Measurements from ENCODE around the gene CCDC137.

CCDC137 gene

GRCh38 chr17:81683208-81683583, 16.7 kb downstream of the CCDC137 start:
- no peak for DNase-seq (ENCODE audit: low read depth in 2 of 2)

- DNase-seq (ENCODE audit: low read depth in 2 of 2): peak; percentile 95
These were observed 17.3 kb downstream of the CCDC137 start, which contains the start of the genes ARL16 and HGS for GRCh38 chr17:81683584-81684441. Gene ARL16 (minus strand): TSS chr17:81683797. CDS start chr17:81683753, 44 bp downstream. Gene HGS (plus strand): TSS chr17:81684011. CDS start chr17:81684067, 56 bp downstream.

GRCh38 chr17:81684442-81684911, 17.9 kb downstream of the CCDC137 start:
- DNase-seq (ENCODE audit: low read depth in 2 of 2): no peak

DNA sequence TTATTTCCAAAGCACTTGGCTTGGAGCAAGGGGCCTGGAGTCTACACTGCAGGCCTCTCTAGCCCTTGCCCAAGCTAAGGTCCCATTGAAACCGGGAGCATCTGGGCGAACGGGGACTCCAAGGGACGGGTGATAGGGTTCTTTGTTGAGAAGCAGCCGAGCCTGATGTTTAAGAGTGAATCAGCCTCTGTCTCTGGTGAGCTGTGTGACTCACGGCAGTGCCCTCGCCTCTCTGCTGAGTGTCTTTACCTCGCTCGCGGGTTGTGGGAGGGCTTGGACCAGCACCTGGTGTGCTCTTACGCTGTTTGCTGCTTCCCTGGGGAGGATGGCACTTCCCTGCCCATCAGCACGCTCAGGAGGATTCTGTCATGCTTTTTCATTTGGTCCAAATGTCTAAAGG, 18.6 kb downstream of the CCDC137 start:
- DNase-seq (ENCODE audit: low read depth in 2 of 2): peak; percentile 40 to 45

DNA sequence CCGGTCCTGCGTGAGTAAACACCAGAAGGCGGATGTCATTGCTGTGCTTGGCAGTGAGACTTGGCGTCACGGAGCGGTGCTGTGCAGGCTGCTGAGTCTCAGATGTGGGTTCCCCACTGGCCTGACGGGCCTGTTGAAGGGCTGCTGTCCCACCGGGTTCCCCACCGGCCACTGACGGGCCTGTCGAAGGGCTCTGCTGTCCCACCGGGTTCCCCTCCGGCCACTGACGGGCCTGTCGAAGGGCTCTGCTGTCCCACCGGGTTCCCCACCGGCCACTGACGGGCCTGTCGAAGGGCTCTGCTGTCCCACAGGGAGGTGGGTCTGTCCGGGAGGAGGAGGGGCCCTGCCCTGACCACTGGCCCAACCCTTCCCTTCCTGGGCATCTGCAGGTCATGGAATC, 20.1 kb downstream of the CCDC137 start:
- DNase-seq (ENCODE audit: low read depth in 2 of 2): no peak

DNA sequence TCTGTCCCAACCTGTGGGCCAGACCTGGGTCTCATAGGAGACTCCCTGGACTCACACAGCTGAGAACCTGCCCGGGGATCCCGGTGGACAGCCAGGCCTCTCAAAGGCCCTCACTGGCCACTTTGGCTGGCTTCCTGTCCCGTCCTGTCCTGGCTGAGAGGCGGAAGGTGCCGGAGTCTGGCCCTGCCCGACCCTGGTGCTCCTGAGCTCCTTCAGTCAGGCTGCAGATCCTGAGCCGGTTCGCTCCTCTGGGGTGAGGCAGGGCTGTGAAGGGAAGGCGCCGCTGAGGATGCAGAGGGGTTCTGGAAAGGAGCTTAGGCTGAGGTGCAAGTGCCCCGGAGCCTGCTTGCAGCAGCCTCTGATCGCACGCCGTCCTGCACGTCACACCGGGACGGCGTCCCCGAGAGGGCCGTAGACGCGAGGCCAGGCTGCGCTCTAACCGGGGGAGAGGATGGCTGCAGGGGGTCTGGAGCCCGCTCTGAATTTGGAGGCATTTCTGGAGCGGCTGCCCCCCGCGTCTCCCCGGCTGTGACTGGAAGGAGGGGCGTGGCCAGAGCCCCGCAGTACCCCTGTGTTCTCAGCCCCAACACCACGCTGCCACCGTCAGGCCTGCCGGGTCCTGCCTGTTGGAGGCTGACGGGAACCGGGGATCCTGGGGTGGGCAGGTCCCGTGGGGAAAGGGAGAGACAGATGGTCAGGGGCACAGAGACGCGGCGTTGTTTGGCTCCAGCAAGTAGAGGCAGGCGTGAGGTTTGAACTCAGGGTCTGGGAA, 21.4 kb downstream of the CCDC137 start:
- no peak for DNase-seq (ENCODE audit: low read depth in 2 of 2)

DNA sequence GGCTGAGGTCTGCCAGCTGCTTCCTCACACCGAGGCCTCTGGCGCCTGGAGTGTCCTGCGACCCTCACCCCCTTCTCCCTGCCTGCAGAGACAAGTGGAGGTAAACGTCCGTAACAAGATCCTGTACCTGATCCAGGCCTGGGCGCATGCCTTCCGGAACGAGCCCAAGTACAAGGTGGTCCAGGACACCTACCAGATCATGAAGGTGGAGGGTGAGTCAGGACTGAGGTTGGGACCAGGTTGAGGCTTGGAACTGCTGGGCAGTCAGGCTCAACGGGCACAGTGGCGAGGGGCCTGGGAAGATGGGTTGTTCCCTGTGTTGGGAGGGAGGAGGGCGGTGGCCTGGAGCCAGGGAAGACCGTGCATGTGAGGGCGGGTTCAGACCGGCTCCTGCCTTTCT, 22.1 kb downstream of the CCDC137 start:
- no peak for DNase-seq (ENCODE audit: low read depth in 2 of 2)

DNA sequence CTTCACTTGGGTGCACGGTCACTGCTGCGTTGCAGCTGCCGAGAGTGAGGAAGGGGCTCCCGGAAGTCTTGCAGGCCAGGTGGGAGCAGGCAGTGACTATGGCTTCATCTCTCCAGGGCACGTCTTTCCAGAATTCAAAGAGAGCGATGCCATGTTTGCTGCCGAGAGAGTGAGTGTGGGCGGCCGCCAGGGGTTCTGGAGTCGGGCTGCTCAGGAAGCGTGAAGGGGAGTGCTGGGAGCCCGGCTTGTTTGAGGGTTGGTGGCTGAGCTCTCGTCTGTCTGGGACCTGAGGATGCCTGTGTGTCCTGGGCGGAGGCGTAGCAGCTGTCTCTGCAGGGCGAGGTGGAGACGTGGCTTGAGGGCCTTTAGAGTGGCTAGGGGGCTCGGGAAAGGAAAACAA, 23.5 kb downstream of the CCDC137 start:
- DNase-seq (ENCODE audit: low read depth in 2 of 2): no peak

- DNase-seq (ENCODE audit: low read depth in 2 of 2): no peak
These were observed 24.0 kb downstream of the CCDC137 start for GRCh38 chr17:81690549-81690948.

DNA sequence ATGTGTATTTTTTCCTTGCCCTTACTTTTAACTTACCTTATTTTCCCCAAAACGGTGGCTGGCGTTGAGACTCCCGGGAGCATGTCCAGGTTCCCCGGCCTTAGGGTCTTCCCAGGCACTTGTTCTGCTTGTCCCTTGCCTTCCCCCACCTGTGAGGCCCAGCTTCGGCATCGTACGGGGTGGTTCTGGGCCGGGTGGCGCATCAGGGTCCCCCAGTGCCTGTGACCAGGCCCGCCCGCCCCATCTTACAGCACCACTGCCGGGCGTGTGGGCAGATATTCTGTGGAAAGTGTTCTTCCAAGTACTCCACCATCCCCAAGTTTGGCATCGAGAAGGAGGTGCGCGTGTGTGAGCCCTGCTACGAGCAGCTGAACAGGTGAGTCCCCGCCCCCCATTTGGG, 24.7 kb downstream of the CCDC137 start:
- DNase-seq (ENCODE audit: low read depth in 2 of 2): no peak

GRCh38 chr17:81691608-81692007, 25.1 kb downstream of the CCDC137 start:
- no peak for DNase-seq (ENCODE audit: low read depth in 2 of 2)

- no peak for DNase-seq (ENCODE audit: low read depth in 2 of 2)
These were observed 27.1 kb downstream of the CCDC137 start for GRCh38 chr17:81693509-81694210.

- DNase-seq (ENCODE audit: low read depth in 2 of 2): no peak
These were observed 28.3 kb downstream of the CCDC137 start for GRCh38 chr17:81694810-81695209.

DNA sequence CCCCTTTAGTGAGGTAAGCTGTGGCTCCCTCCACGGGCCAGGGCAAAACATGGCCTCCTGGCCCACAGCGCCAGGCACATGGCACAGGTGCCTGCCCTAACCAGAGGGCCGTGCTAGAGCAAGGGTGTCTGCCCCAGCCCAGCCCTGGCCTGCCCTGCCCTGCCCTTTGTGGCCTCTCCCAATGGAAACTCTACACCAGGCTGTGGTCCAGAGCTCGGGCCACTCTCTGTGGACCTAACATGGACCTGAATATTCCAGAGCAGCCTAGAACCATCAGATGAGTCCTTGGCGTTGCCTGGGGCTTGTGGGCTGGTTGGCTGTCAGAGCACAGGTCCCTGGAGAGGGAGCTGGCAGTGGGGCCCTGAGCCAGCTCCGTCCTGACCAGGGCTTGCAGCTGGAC, 28.7 kb downstream of the CCDC137 start:
- no peak for DNase-seq (ENCODE audit: low read depth in 2 of 2)

DNA sequence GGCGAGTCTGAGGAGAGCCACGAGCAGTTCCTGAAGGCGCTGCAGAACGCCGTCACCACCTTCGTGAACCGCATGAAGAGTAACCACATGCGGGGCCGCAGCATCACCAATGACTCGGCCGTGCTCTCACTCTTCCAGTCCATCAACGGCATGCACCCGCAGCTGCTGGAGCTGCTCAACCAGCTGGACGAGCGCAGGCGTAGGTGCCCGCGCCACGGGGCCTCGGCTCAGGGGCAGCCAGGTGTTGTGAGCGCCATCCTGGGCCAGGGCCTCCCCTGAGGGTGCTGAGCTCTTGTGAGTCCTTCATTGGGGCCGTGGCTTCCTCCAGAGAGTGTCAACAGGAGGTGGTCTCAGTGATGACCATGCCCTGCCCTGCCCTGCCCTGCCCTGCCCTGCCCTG, 29.3 kb downstream of the CCDC137 start:
- DNase-seq (ENCODE audit: low read depth in 2 of 2): no peak

- DNase-seq (ENCODE audit: low read depth in 2 of 2): no peak
These were observed 29.8 kb downstream of the CCDC137 start for GRCh38 chr17:81696218-81696941.

DNA sequence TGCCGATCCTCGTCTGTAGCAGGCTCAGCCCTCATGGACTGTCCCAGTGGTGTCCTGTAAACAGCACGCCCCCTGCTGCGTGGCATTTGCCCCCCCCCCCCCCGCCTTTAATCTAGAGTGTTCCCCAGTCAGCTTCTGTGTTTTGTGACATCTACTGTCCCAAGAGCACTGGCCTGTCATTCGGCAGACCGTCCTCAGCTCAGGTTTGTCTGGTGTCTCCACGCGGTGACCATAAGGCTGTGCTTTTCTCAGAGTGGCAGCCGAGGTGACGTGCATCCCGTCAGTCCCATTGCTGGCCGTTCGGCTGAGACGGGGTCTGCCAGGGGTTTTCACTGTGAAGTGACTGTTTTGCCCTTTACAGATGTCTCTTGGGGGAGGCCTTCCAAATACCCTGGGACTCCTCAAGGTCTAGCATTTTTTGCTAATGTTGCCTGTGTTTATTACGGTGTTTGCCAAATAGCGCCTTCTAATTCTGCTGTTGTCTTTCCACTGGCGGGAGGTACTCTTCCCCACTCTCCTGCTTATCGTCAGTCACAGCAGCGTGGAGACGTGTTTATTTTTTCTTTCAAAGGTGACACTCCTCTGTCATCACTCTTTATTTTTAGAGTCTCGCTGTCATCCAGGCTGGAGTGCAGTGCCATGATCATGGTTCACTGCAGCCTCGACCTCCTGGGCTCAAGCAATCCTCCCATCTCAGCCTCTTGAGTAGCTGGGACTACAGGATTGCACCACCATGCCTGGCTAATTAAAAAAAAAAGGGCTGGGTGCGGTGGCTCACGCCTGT, 30.9 kb downstream of the CCDC137 start:
- DNase-seq (ENCODE audit: low read depth in 2 of 2): no peak

DNA sequence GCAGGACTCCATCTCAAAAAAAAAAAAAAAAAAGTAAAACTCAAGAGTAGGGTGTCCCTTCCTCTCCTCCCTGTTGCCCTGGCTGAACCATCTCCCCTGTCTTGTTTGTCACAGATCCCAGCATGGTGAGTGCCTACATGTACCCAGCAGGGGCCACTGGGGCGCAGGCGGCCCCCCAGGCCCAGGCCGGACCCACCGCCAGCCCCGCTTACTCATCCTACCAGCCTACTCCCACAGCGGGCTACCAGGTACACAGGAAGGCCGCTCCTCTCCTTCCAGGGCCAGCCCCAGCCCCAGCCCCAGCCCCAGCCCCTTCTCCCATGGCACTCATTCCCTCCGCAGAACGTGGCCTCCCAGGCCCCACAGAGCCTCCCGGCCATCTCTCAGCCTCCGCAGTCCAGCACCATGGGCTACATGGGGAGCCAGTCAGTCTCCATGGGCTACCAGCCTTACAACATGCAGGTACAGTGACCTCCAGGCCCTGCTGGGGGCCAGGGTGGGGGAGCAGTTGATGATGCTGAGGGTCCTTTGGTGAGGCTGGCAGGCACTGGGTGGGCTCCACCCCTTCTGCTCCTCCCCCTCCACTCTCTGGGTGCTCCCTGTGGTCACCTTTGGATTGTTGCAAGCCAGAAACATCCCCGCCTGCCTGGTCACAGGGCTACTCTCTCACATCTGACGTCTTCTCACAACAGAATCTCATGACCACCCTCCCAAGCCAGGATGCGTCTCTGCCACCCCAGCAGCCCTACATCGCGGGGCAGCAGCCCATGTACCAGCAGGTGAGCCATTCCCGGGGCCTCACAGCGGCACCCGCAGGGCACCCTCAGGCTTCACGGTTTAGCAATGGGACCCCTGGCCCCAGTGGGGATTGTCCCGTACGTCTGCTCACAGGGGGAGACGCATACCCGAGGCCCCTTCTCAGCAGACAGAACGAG, 34.1 kb downstream of the CCDC137 start:
- DNase-seq (ENCODE audit: low read depth in 2 of 2): no peak

DNA sequence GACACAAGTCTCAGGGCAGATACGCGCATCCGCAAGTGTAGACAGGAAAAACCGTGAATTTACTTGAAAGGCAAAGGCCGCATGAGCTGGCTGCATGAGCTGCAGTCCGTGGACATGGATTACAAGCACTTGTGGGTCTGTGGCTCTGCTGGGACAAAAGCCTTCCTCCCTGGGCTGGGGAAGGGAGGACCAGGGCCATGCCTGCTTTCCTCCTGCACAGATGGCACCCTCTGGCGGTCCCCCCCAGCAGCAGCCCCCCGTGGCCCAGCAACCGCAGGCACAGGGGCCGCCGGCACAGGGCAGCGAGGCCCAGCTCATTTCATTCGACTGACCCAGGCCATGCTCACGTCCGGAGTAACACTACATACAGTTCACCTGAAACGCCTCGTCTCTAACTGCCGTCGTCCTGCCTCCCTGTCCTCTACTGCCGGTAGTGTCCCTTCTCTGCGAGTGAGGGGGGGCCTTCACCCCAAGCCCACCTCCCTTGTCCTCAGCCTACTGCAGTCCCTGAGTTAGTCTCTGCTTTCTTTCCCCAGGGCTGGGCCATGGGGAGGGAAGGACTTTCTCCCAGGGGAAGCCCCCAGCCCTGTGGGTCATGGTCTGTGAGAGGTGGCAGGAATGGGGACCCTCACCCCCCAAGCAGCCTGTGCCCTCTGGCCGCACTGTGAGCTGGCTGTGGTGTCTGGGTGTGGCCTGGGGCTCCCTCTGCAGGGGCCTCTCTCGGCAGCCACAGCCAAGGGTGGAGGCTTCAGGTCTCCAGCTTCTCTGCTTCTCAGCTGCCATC, 34.9 kb downstream of the CCDC137 start:
- no peak for DNase-seq (ENCODE audit: low read depth in 2 of 2)

All from stimulated activated CD8-positive, alpha-beta memory T cell treated with anti-CD3 and anti-CD28 coated beads, Interleukin-7, amount 100 ng/mL, for 4 hours (primary cell).